Umbilical cord (tissue), 2 donors: Measurements from ENCODE around the gene KRTAP2-4. TPM values are rescaled to one million over a fixed set of nuclear protein-coding genes. Genes with fewer than 3 reads are reported as not detected.
"Not testable (repeated sequence)": the region's sequence is repeated elsewhere in the genome, so short reads cannot be mapped to it uniquely, and the experiment has no call there.

Source experiments
- DNase-seq: peaks from one replicate; pipeline ENCODE4 v3.0.0-alpha.2; 2015; ENCODE audit warnings: low spot score
- total RNA-seq: library from RNA; depleted of rRNA; stranded (reverse); fragments of >200 nt; gene quantifications from one replicate; pipeline ENCODE4 v1.2.3, GENCODE V29; 2014; ENCODE audit warnings: low replicate concordance; ENCODE audit not compliant: insufficient read depth

KRTAP2-4 gene
- total RNA-seq, 1 donor from 2014 or later, result not detected

GRCh38 chr17:41037853-41038350 lies 27.8 kb downstream of the KRTAP2-4 start:
- DNase-seq, result no peak

DNA sequence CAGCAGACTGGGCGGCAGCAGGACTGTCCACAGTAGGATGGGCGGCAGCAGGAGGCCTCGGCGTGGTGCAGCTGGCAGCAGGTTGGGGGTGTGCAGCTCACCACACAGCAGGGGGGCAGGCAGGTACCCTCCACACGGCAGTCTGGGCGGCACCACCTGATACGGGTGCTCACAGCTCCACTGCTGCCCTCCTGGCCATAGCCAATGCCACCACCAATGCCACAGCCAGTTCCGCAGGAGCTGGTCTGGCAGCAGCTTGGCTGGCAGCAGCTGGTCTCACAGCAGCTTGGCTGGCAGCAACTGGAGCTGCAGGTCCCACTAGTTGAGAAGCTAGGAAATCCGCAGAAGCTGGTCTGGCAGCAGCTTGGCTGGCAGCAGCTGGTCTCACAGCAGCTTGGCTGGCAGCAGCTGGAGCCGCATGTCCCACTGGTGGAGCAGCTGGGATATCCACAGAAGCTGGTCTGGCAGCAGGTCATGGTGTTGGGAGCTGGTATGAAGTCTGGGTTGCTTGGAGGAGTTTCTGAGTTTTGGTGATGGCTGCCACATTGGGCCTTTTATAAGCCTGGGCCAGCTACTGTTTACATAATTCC lies 31.2 kb downstream of the KRTAP2-4 start, which contains the start of gene KRTAP1-3:
TSS of gene KRTAP1-3 (minus strand) at position 529 of the 590 bp plus-strand sequence. CDS start at position 476, 53 bp downstream.
- DNase-seq, result not testable (repeated sequence)

DNA sequence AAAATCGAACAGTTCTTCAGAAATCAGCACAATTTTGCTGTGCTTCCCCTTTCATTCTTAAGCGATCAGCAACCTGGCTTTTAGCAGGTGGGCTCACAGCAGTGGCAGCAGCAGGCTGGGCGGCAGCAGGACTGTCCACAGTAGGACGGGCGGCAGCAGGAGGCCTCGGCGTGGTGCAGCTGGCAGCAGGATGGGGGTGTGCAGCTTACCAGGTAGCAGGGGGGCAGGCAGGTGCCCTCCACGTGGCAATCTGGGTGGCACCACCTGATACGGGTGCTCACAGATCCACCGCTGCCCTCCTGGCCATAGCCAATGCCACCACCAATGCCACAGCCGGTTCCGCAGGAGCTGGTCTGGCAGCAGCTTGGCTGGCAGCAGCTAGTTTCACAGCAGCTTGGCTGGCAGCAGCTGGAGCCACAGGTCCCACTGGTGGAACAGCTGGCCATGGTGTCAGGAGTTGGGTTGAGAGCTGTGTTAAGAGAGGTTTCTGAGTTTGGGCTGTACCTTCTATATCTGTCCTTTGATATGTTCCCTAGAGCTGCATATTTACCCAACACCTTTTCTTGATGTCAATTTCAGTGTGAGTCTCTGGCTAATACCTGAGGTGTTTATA lies 35.9 kb downstream of the KRTAP2-4 start, which contains the start of gene KRTAP1-4:
TSS of gene KRTAP1-4 (minus strand) at position 563 of the 613 bp plus-strand sequence. CDS start at position 446, 117 bp downstream.
- no peak for DNase-seq

DNA sequence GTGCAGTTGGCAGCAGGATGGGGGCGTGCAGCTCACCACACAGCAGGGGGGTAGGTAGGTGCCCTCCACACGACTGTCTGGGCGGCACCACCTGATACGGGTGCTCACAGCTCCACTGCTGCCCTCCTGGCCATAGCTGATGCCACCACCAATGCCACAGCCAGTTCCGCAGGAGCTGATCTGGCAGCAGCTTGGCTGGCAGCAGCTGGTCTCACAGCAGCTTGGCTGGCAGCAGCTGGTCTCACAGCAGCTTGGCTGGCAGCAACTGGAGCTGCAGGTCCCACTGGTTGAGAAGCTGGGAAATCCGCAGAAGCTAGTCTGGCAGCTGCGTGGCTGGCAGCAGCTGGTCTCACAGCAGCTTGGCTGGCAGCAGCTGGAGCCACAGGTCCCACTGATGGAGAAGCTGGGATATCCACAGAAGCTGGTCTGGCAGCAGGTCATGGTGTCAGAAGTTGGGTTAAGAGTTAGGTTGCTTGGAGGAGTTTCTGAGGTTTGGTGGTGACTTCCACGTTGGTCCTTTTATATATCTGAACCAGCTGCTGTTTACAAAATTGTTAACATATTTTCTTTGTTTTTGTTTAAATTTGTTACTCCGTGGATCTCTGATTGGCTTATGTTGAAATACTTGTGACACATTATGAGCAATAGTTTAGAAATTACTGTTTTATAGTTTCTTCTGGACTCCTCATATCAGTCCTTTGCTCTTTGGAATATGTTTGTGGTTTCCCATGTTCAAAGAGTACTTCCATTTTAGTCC lies 38.8 kb downstream of the KRTAP2-4 start, which contains the start of gene KRTAP1-5:
TSS of gene KRTAP1-5 (minus strand) at position 494 of the 757 bp plus-strand sequence. CDS start at position 441, 53 bp downstream.
- no peak for DNase-seq

DNA sequence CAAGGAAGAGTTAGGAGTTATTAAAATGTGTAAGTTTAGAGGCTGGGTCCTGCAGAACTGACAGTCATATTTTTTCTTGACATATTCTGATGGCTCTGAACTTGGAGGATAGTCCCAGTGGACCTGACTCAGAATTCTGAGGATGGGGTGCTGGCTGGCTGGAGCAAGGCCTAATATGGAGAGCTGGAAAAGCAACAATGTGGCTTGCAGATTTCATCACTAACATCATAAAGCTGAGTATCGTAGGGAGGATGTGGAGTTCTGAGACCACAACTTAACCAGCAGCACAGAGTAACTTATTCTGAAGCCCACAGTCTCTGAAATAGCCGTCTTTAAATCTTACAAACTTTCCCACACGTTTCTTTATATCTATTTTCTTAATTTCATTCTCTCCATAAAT lies 41.0 kb downstream of the KRTAP2-4 start:
- DNase-seq, result no peak

- no peak for DNase-seq
Measured at GRCh38 chr17:41020336-41020735, 45.3 kb downstream of the KRTAP2-4 start.

DNA sequence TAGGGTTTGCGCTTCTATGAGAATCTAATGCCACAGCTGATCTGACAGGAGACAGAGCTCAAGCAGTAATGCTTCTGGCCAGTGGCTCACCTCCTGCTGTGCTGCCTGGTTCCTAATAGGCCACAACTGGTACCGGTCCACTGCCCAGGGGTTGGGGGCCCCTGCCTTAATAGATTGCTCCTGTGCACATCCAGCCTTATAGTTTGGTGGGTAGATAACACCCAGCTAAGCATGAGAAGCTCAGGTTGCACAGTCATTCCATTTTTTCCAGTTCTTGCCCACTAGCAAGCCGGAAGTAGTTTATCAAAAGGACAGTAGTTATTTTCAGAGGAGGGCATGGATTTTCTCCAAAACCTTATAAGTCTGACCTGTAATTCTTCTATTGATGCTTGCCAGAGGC lies 46.3 kb downstream of the KRTAP2-4 start:
- DNase-seq, result no peak

- DNase-seq, result no peak
Measured at GRCh38 chr17:41018541-41018940, 47.1 kb downstream of the KRTAP2-4 start.

- DNase-seq, result no peak
Measured at GRCh38 chr17:41016578-41017215, 49.0 kb downstream of the KRTAP2-4 start.

GRCh38 chr17:41015454-41015853 lies 50.2 kb downstream of the KRTAP2-4 start:
- no peak for DNase-seq

Other genes with a start within 250 kb of the KRTAP2-4 start
- 45.7 TPM for gene KRT10, start 243.3 kb downstream of the KRTAP2-4 start, total RNA-seq
- 4.6 TPM for gene KRT12, start 198.7 kb downstream of the KRTAP2-4 start, total RNA-seq
- gene KRT20, start 180.6 kb downstream of the KRTAP2-4 start, total RNA-seq, result 3.4 TPM
- gene KRT23, start 128.2 kb downstream of the KRTAP2-4 start, total RNA-seq, result 24.3 TPM
- 2.4 TPM for gene KRT39, start 98.9 kb downstream of the KRTAP2-4 start, total RNA-seq
- not detected for gene KRT40, start 81.6 kb downstream of the KRTAP2-4 start, total RNA-seq
- not detected for gene KRTAP3-3, start 71.7 kb downstream of the KRTAP2-4 start, total RNA-seq
- 31.1 TPM for gene KRTAP3-2, start 66.0 kb downstream of the KRTAP2-4 start, total RNA-seq
- gene KRTAP3-1, start 56.8 kb downstream of the KRTAP2-4 start, total RNA-seq, result not detected
- not detected for gene KRTAP1-5, start 38.7 kb downstream of the KRTAP2-4 start, total RNA-seq
- not detected for gene KRTAP1-4, start 35.7 kb downstream of the KRTAP2-4 start, total RNA-seq
- not detected for gene KRTAP1-3, start 31.0 kb downstream of the KRTAP2-4 start, total RNA-seq
- gene KRTAP1-1, start 24.4 kb downstream of the KRTAP2-4 start, total RNA-seq, result not detected
- gene KRTAP2-1, start 18.6 kb downstream of the KRTAP2-4 start, total RNA-seq, result not detected
- gene KRTAP2-2, start 10.6 kb downstream of the KRTAP2-4 start, total RNA-seq, result 8.4 TPM
- gene KRTAP2-3, start 5.8 kb downstream of the KRTAP2-4 start, total RNA-seq, result 20.5 TPM
- gene KRTAP4-7, start 18.3 kb upstream of the KRTAP2-4 start, total RNA-seq, result not detected
- gene KRTAP4-8, start 32.3 kb upstream of the KRTAP2-4 start, total RNA-seq, result not detected
- gene KRTAP4-16, start 36.3 kb upstream of the KRTAP2-4 start, total RNA-seq, result not detected
- gene KRTAP4-9, start 39.5 kb upstream of the KRTAP2-4 start, total RNA-seq, result not detected
- gene KRTAP4-11, start 52.5 kb upstream of the KRTAP2-4 start, total RNA-seq, result 3.4 TPM
- not detected for gene KRTAP4-12, start 58.3 kb upstream of the KRTAP2-4 start, total RNA-seq
- gene KRTAP4-6, start 74.7 kb upstream of the KRTAP2-4 start, total RNA-seq, result 1.2 TPM
- 5.5 TPM for gene KRTAP4-5, start 83.9 kb upstream of the KRTAP2-4 start, total RNA-seq
- gene KRTAP4-4, start 94.9 kb upstream of the KRTAP2-4 start, total RNA-seq, result 2.6 TPM
- gene KRTAP4-3, start 102.3 kb upstream of the KRTAP2-4 start, total RNA-seq, result 1.4 TPM
- gene KRTAP4-2, start 112.3 kb upstream of the KRTAP2-4 start, total RNA-seq, result not detected
- 1.9 TPM for gene KRTAP4-1, start 119.0 kb upstream of the KRTAP2-4 start, total RNA-seq
- gene KRTAP9-1, start 124.0 kb upstream of the KRTAP2-4 start, total RNA-seq, result 1.4 TPM
- not detected for gene KRTAP9-2, start 160.8 kb upstream of the KRTAP2-4 start, total RNA-seq
- not detected for gene KRTAP9-3, start 166.6 kb upstream of the KRTAP2-4 start, total RNA-seq
- not detected for gene KRTAP9-8, start 172.1 kb upstream of the KRTAP2-4 start, total RNA-seq
- gene KRTAP9-4, start 183.8 kb upstream of the KRTAP2-4 start, total RNA-seq, result 1.2 TPM
- gene KRTAP9-9, start 189.5 kb upstream of the KRTAP2-4 start, total RNA-seq, result not detected
- not detected for gene KRTAP9-6, start 199.5 kb upstream of the KRTAP2-4 start, total RNA-seq
- gene KRTAP9-7, start 209.8 kb upstream of the KRTAP2-4 start, total RNA-seq, result not detected
- not detected for gene KRTAP29-1, start 237.0 kb upstream of the KRTAP2-4 start, total RNA-seq
- not detected for gene KRTAP16-1, start 243.4 kb upstream of the KRTAP2-4 start, total RNA-seq
- not detected for gene KRTAP17-1, start 249.8 kb upstream of the KRTAP2-4 start, total RNA-seq